IMR-90 (cell line): ENCODE measurements around the gene ZNF276. TPM values are rescaled to one million over a fixed set of nuclear protein-coding genes. Genes with fewer than 3 reads are reported as not detected.
A peak's percentile ranks its signal among the peaks of the same experiment; 100 is the strongest.

Experiments used
- ATAC-seq: fragments of 200-7000 bp; cut with Tn5 transposase; 2 replicates; pipeline ENCODE4 v1.9.1; 2020; ENCODE audit warnings: low read depth, mild to moderate bottlenecking, moderate library complexity
- BruUV-seq: library from RNA; stranded (reverse); fragments of 400-500 nt; replicated peaks from 2 replicates; lab custom pipeline; 2021; lab: Mats Ljungman, UMichigan
- CTCF ChIA-PET: fragments of 300-600 bp; formaldehyde crosslinking; extraction: SDS; loops from one replicate; lab custom pipeline; 2021; ENCODE audit warnings: antibody characterized with exemption; lab: Yijun Ruan, JAX
- POLR2A ChIA-PET: fragments of 300-600 bp; sonication (Branson Sonifier 250); formaldehyde crosslinking; loops from one replicate; lab custom pipeline; 2022; ENCODE audit warnings: antibody characterized with exemption; ENCODE audit not compliant: unreplicated experiment; lab: Charles Lee
- DNase-seq: peaks from one replicate; pipeline ENCODE4 v3.0.0; 2013
- H2AFZ ChIP-seq: replicated peaks from 2 replicates; pipeline ENCODE3; 2013; ENCODE audit warnings: low read length, mild to moderate bottlenecking; ENCODE audit not compliant: poor library complexity
- H2AK5ac ChIP-seq: 2 replicates; pipeline ENCODE4 v1.6.1; 2013; ENCODE audit warnings: low read depth, low read length, inconsistent platforms
- H2AK9ac ChIP-seq: replicated peaks from 2 replicates; pipeline ENCODE3; 2013; ENCODE audit warnings: mild to moderate bottlenecking, low read depth, low read length, moderate library complexity; ENCODE audit not compliant: poor library complexity
- H2BK120ac ChIP-seq: 2 replicates; pipeline ENCODE4 v1.6.1; 2013; ENCODE audit warnings: low read depth, low read length, inconsistent platforms
- H2BK15ac ChIP-seq: 3 replicates; pipeline ENCODE4 v1.6.1; 2013; ENCODE audit warnings: low read depth, low read length, inconsistent platforms
- H2BK20ac ChIP-seq: 2 replicates; pipeline ENCODE4 v1.6.1; 2013; ENCODE audit warnings: low read depth, mild to moderate bottlenecking, inconsistent platforms, low read length, moderate library complexity
- H2BK5ac ChIP-seq: 2 replicates; pipeline ENCODE4 v1.6.1; 2013; ENCODE audit warnings: mild to moderate bottlenecking, low read depth, low read length, inconsistent platforms; ENCODE audit not compliant: poor library complexity, severe bottlenecking
- H3K14ac ChIP-seq: replicated peaks from 2 replicates; pipeline ENCODE4 v1.6.1; 2013; ENCODE audit warnings: low read depth, low read length, inconsistent platforms
- H3K18ac ChIP-seq: 2 replicates; pipeline ENCODE4 v1.6.1; 2013; ENCODE audit warnings: low read depth, low read length, control low read depth
- H3K23ac ChIP-seq: 2 replicates; pipeline ENCODE4 v1.6.1; 2013; ENCODE audit warnings: low read depth, low read length, inconsistent platforms
- H3K27ac ChIP-seq: 2 replicates; pipeline ENCODE4 v1.5.1; 2013; ENCODE audit warnings: mild to moderate bottlenecking, control low read depth, low read length; ENCODE audit not compliant: insufficient read depth
- H3K27me3 ChIP-seq: 2 replicates; pipeline ENCODE4 v1.6.1; 2013; ENCODE audit warnings: low read length; ENCODE audit not compliant: control insufficient read depth, insufficient read depth
- H3K36me3 ChIP-seq: 2 replicates; pipeline ENCODE4 v1.6.1; 2013; ENCODE audit warnings: low read length, mixed read lengths; ENCODE audit not compliant: control insufficient read depth, insufficient read depth
- H3K4ac ChIP-seq: 2 replicates; pipeline ENCODE4 v1.6.1; 2013; ENCODE audit warnings: low read depth, low read length, inconsistent platforms
- H3K4me1 ChIP-seq: 2 replicates; pipeline ENCODE4 v1.6.1; 2013; ENCODE audit warnings: low read length, mixed read lengths; ENCODE audit not compliant: control insufficient read depth, insufficient read depth
- H3K4me2 ChIP-seq: 2 replicates; pipeline ENCODE4 v1.6.1; 2013; ENCODE audit warnings: low read depth, mild to moderate bottlenecking, control low read depth, low read length, moderate library complexity
- H3K4me3 ChIP-seq: 2 replicates; pipeline ENCODE4 v1.5.1; 2013; ENCODE audit warnings: low read depth, mild to moderate bottlenecking, control low read depth, low read length, moderate library complexity; ENCODE audit not compliant: insufficient read depth
- H3K56ac ChIP-seq: 2 replicates; pipeline ENCODE4 v1.6.1; 2013; ENCODE audit warnings: low read length, inconsistent platforms; ENCODE audit not compliant: insufficient read depth; ENCODE audit errors: extremely low read depth
- H3K79me1 ChIP-seq, 2 experiments: 2 replicates each; pipeline ENCODE4 v1.6.1; 2013; ENCODE audit warnings: low read length in 2 of 2, inconsistent platforms in 1 of 2, low read depth in 1 of 2
- H3K9ac ChIP-seq: 2 replicates; pipeline ENCODE4 v1.6.1; 2013; ENCODE audit warnings: low read depth, low read length, control low read depth
- H3K9me1 ChIP-seq: 2 replicates; pipeline ENCODE4 v1.6.1; 2013; ENCODE audit warnings: low read length, inconsistent platforms; ENCODE audit not compliant: insufficient read depth
- H3K9me3 ChIP-seq: 2 replicates; pipeline ENCODE4 v1.6.1; 2013; ENCODE audit warnings: low read length; ENCODE audit not compliant: control insufficient read depth, insufficient read depth
- H4K20me1 ChIP-seq: 2 replicates; pipeline ENCODE4 v1.6.1; 2013; ENCODE audit warnings: low read length, inconsistent platforms; ENCODE audit not compliant: insufficient read depth
- H4K5ac ChIP-seq: 2 replicates; pipeline ENCODE4 v1.6.1; 2013; ENCODE audit warnings: mild to moderate bottlenecking, low read depth, low read length, control low read depth
- H4K8ac ChIP-seq, 2 experiments: 2 replicates each; pipeline ENCODE4 v1.6.1; 2013; ENCODE audit warnings: low read depth in 2 of 2, low read length in 2 of 2, control low read depth in 1 of 2, inconsistent platforms in 1 of 2
- H4K91ac ChIP-seq: 2 replicates; pipeline ENCODE4 v1.6.1; 2013; ENCODE audit warnings: low read depth, low read length, inconsistent platforms; ENCODE audit not compliant: insufficient read depth
- BHLHE40 ChIP-seq: fragments of 150-350 bp; IDR thresholded peaks from 2 replicates; pipeline ENCODE4 v1.6.1; 2016; ENCODE audit warnings: mild to moderate bottlenecking, low read depth, low read length
- CEBPB ChIP-seq: IDR thresholded peaks from 2 replicates; pipeline ENCODE4 v1.6.1; 2012; ENCODE audit warnings: low read depth, low read length, improper control_type of control experiment
- CHD1 ChIP-seq: IDR thresholded peaks from 2 replicates; pipeline ENCODE4 v1.6.1; 2012; ENCODE audit warnings: low read depth, low read length, improper control_type of control experiment
- FOS ChIP-seq: fragments of 150-350 bp; IDR thresholded peaks from 2 replicates; pipeline ENCODE4 v1.6.1; 2016; ENCODE audit warnings: low read depth, low read length
- MAFK ChIP-seq: IDR thresholded peaks from 2 replicates; pipeline ENCODE4 v1.6.1; 2012; ENCODE audit warnings: low read depth, low read length, improper control_type of control experiment
- MAZ ChIP-seq: IDR thresholded peaks from 2 replicates; pipeline ENCODE4 v1.6.1; 2012; ENCODE audit warnings: low read depth, mild to moderate bottlenecking, low read length, improper control_type of control experiment, moderate library complexity, borderline replicate concordance
- MXI1 ChIP-seq: IDR thresholded peaks from 2 replicates; pipeline ENCODE4 v1.6.1; 2012; ENCODE audit warnings: low read depth, mild to moderate bottlenecking, low read length, moderate library complexity, borderline replicate concordance
- NFE2L2 ChIP-seq: fragments of 150-350 bp; IDR thresholded peaks from 2 replicates; pipeline ENCODE4 v1.6.1; 2016; ENCODE audit warnings: low read depth, mild to moderate bottlenecking, low read length
- POLR2A ChIP-seq: IDR thresholded peaks from 2 replicates; pipeline ENCODE4 v1.6.1; 2012; ENCODE audit warnings: mild to moderate bottlenecking, low read depth, low read length
- RAD21 ChIP-seq: IDR thresholded peaks from 2 replicates; pipeline ENCODE4 v1.6.1; 2012; ENCODE audit warnings: low read length, improper control_type of control experiment
- RCOR1 ChIP-seq: IDR thresholded peaks from 2 replicates; pipeline ENCODE4 v1.6.1; 2012; ENCODE audit warnings: mild to moderate bottlenecking, low read length, improper control_type of control experiment; ENCODE audit not compliant: insufficient replicate concordance
- RFX5 ChIP-seq: IDR thresholded peaks from 2 replicates; pipeline ENCODE4 v1.8.0; 2012; ENCODE audit warnings: low read depth, mild to moderate bottlenecking, low read length, moderate library complexity
- SMC3 ChIP-seq: fragments of 150-350 bp; IDR thresholded peaks from 2 replicates; pipeline ENCODE4 v1.6.1; 2016; ENCODE audit warnings: low read depth, mild to moderate bottlenecking, antibody characterized with exemption, low read length, moderate library complexity
- WGBS, 2 experiments: methylation state at CpG; one replicate each; pipeline versions ENCODE4 v1.1.5 to v1.1.7; 2013; ENCODE audit warnings: missing lambda C conversion rate in 2 of 2; ENCODE audit not compliant: insufficient read length in 1 of 2; ENCODE audit errors: extremely low coverage in 2 of 2; 5-methylcytosine and 5-hydroxymethylcytosine counted together
- dilution Hi-C: fragments of 300-500 bp; cut with HindIII; formaldehyde crosslinking; loops from one replicate; pipeline ENCODE4 v1.14.3; 2018; ENCODE audit warnings: low sequenced_read_pairs; ENCODE audit not compliant: unreplicated experiment
- in situ Hi-C: fragments of 300-500 bp; cut with MboI; formaldehyde crosslinking; loops from 3 replicates; pipeline ENCODE4 v1.14.3; 2019; ENCODE audit warnings: low sequenced_read_pairs, inconsistent platforms, mixed read lengths
- intact Hi-C: fragments of 100-400 bp; cut with micrococcal nuclease; formaldehyde crosslinking; loops from 2 replicates; pipeline ENCODE4 v1.10.0; 2022
- polyA plus RNA-seq, 3 experiments: library from polyadenylated mRNA; depleted of rRNA; stranded (reverse); fragments of >200 nt; gene quantifications; 2 replicates each; pipeline ENCODE4 v1.2.3, GENCODE V29; 2012; ENCODE audit warnings: low replicate concordance in 1 of 3
- total RNA-seq: library from RNA; depleted of rRNA; stranded (reverse); fragments of >200 nt; gene quantifications from 2 replicates; pipeline ENCODE4 v1.2.3, GENCODE V29; 2012
- TF ChIP-seq, protein P1 (sequence below): conservative IDR thresholded peaks from 2 replicates; pipeline ENCODE4 v1.5.1; 2012; ENCODE audit warnings: mild to moderate bottlenecking, low read depth, low read length, improper control_type of control experiment
- TF ChIP-seq, protein P2 (sequence below): fragments of 150-350 bp; IDR thresholded peaks from 2 replicates; pipeline ENCODE4 v1.6.1; 2017; ENCODE audit warnings: mild to moderate bottlenecking, antibody characterized with exemption, low read length, low read depth
- TF ChIP-seq, protein P3 (sequence below): fragments of 150-350 bp; IDR thresholded peaks from 2 replicates; pipeline ENCODE4 v1.6.1; 2016; ENCODE audit warnings: low read depth, mild to moderate bottlenecking, low read length, moderate library complexity, borderline replicate concordance

The ZNF276 gene
- total and polyA plus RNA-seq, 2 of the 4 experiments (the other 2 are of a cell fraction), result 4.1 to 18.6 TPM

DNA sequence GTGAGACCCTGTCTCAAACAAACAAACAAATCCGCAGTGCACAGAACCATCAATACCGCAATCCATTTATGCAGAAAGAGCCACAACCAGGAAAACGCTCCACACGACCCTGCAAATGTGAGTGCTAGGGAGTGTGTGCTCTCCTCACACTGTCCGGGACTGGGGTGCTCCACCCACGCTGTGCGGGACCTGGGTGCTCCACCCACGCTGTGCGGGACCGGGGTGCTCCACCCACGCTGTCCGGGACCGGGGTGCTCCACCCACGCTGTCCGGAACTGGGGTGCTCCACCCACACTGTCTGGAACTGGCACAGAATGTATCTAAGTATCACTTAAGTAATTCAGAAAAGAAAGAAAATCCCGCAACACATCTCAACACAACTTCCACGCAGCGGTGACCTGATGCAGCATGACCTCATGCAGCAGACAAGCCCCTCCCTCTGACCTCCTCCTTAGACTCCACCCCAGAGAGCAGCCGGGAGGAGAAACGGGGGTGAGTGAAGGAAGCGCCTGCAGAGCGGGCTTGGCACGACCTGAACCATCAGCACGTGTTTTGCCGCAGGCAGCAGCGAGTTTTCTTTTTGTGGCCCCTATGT lies 38.5 kb downstream of the ZNF276 start:
- H3K79me1 ChIP-seq, result peaks cover 1 to 5% of the 10 kb centered on the region in 2 experiments; a peak in 2 of 4 replicates
- no peak overlapping the region for H3K14ac ChIP-seq
- no peaks in the 10 kb centered on the region for H3K9me1 ChIP-seq
- BruUV-seq, result no TSS peak
- H4K8ac ChIP-seq, result no peak overlapping the region
- H3K4ac ChIP-seq, result no peak overlapping the region
- H3K18ac ChIP-seq, result no peak overlapping the region
- 82% methylated on average over 12 of the region's 26 CpGs; no CpG with 5 or more reads in 1 of the 2 experiments for WGBS, 2 experiments
- H2BK120ac ChIP-seq, result no peak overlapping the region
- H4K5ac ChIP-seq, result no peak overlapping the region
- ATAC-seq (no peak), DNase-seq (no peak)
- CTCF ChIA-PET, result no interaction called here
- no peak overlapping the region for H3K4me3 ChIP-seq
- peak overlapping the region; percentile 50 for H2AK9ac ChIP-seq
- H3K4me1 ChIP-seq, result no peaks in the 10 kb centered on the region
- in situ Hi-C loops, result no loop called here
- peaks cover 18% of the 10 kb centered on the region for H3K36me3 ChIP-seq
- H4K20me1 ChIP-seq, result no peaks in the 10 kb centered on the region
- H2BK5ac ChIP-seq, result no peak overlapping the region
- H3K9me3 ChIP-seq, result no peaks in the 10 kb centered on the region
- no peak overlapping the region for H2AK5ac ChIP-seq
- H3K23ac ChIP-seq, result no peak overlapping the region
- no peaks in the 10 kb centered on the region for H3K27me3 ChIP-seq
- no peak overlapping the region for H2AFZ ChIP-seq
- H3K4me2 ChIP-seq, result no peak overlapping the region
- dilution Hi-C loops, result no loop called here
- no peak overlapping the region for H2BK20ac ChIP-seq
- no peak overlapping the region for H3K56ac ChIP-seq
- POLR2A ChIA-PET, result no interaction called here
- no peak overlapping the region for H3K27ac ChIP-seq
- TF ChIP-seq, protein P1, sequence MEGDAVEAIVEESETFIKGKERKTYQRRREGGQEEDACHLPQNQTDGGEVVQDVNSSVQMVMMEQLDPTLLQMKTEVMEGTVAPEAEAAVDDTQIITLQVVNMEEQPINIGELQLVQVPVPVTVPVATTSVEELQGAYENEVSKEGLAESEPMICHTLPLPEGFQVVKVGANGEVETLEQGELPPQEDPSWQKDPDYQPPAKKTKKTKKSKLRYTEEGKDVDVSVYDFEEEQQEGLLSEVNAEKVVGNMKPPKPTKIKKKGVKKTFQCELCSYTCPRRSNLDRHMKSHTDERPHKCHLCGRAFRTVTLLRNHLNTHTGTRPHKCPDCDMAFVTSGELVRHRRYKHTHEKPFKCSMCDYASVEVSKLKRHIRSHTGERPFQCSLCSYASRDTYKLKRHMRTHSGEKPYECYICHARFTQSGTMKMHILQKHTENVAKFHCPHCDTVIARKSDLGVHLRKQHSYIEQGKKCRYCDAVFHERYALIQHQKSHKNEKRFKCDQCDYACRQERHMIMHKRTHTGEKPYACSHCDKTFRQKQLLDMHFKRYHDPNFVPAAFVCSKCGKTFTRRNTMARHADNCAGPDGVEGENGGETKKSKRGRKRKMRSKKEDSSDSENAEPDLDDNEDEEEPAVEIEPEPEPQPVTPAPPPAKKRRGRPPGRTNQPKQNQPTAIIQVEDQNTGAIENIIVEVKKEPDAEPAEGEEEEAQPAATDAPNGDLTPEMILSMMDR, result no peak
- TF ChIP-seq MXI1, result no peak
- TF ChIP-seq POLR2A, result no peak
- no peak for TF ChIP-seq CEBPB
- no peak for TF ChIP-seq MAZ
- TF ChIP-seq, protein P2, sequence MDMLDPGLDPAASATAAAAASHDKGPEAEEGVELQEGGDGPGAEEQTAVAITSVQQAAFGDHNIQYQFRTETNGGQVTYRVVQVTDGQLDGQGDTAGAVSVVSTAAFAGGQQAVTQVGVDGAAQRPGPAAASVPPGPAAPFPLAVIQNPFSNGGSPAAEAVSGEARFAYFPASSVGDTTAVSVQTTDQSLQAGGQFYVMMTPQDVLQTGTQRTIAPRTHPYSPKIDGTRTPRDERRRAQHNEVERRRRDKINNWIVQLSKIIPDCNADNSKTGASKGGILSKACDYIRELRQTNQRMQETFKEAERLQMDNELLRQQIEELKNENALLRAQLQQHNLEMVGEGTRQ, result no peak
- TF ChIP-seq, protein P3, sequence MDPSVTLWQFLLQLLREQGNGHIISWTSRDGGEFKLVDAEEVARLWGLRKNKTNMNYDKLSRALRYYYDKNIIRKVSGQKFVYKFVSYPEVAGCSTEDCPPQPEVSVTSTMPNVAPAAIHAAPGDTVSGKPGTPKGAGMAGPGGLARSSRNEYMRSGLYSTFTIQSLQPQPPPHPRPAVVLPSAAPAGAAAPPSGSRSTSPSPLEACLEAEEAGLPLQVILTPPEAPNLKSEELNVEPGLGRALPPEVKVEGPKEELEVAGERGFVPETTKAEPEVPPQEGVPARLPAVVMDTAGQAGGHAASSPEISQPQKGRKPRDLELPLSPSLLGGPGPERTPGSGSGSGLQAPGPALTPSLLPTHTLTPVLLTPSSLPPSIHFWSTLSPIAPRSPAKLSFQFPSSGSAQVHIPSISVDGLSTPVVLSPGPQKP, result no peak
- no peak for TF ChIP-seq FOS
- TF ChIP-seq SMC3, result no peak
- no peak for TF ChIP-seq RAD21
- TF ChIP-seq RFX5, result no peak
- no peak for TF ChIP-seq CHD1
- TF ChIP-seq MAFK, result no peak
- TF ChIP-seq RCOR1, result no peak
- TF ChIP-seq BHLHE40, result no peak
- no peak for TF ChIP-seq NFE2L2
- H4K91ac ChIP-seq, result no peak overlapping the region
- intact Hi-C loops, result no loop called here
- no peak overlapping the region for H2BK15ac ChIP-seq
- H3K9ac ChIP-seq, result no peak overlapping the region
